Left lung (tissue), 10 donors: ENCODE data around the gene FTO. TPM values are rescaled to one million over a fixed set of nuclear protein-coding genes. Genes with fewer than 3 reads are reported as not detected.

ENCODE experiments used
- ATAC-seq: fragments of 200-7000 bp; cut with Tn5 transposase; one replicate; pipeline ENCODE4 v1.9.1; 2020; ENCODE audit warnings: moderate library complexity
- DNase-seq, 4 donors: peaks; one replicate each; pipeline ENCODE4 v3.0.0-alpha.2; 2013 to 2020
- H3K27ac ChIP-seq, 2 donors: fragments of 200-600 bp; sonication (generic) in 1 of 2; one replicate each; pipeline versions ENCODE4 v1.5.0 to v1.8.0; 2020 to 2021
- H3K27me3 ChIP-seq, 2 donors: fragments of 200-600 bp; sonication (generic) in 1 of 2; one replicate each; pipeline versions ENCODE4 v1.5.0 to v1.8.0; 2020 to 2021
- H3K36me3 ChIP-seq, 2 donors: fragments of 200-600 bp; sonication (generic) in 1 of 2; one replicate each; pipeline versions ENCODE4 v1.5.0 to v1.8.0; 2020 to 2021
- H3K4me1 ChIP-seq, 2 donors: fragments of 200-600 bp; one replicate each; pipeline ENCODE4 v1.8.0; 2021
- H3K4me3 ChIP-seq, 2 donors: fragments of 200-600 bp; sonication (generic) in 1 of 2; one replicate each; pipeline versions ENCODE4 v1.5.0 to v1.8.0; 2020 to 2021; ENCODE audit warnings: mild to moderate bottlenecking in 1 of 2
- H3K9me3 ChIP-seq, 2 donors: fragments of 200-600 bp; sonication (generic) in 1 of 2; one replicate each; pipeline versions ENCODE4 v1.5.0 to v1.8.0; 2020 to 2021
- CTCF ChIP-seq, 2 donors: fragments of 200-600 bp; sonication (generic) in 1 of 2; IDR thresholded peaks; one replicate each; pipeline versions ENCODE4 v1.5.0 to v1.8.0; 2021; ENCODE audit warnings: antibody characterized with exemption in 2 of 2
- intact Hi-C, 2 donors: fragments of 100-400 bp; cut with DNase I; formaldehyde crosslinking; loops; one replicate each; pipeline versions ENCODE4 v1.11.2 to v1.14.2; 2022
- polyA plus RNA-seq, 6 donors: library from polyadenylated mRNA; unstranded; fragments of 120-200 nt; gene quantifications; one replicate each; pipeline ENCODE4 v1.2.1, GENCODE V29; 2013; ENCODE audit not compliant: insufficient read length in 6 of 6
- total RNA-seq, 2 donors: library from RNA; stranded (reverse); fragmentation: NEBNext Ultra II Directional; extraction: Animal tissue kit (Norgen Biotek cat#: 25700); gene quantifications; one replicate each; pipeline ENCODE4 v1.2.1, GENCODE V29; 2021
- donor health status: DM: no; HTN: yes; CAD: no.
- donor health status: DM: no; HTN: no; CAD: no.

Gene FTO
- total and polyA plus RNA-seq, 8 donors = 69.0 to 99.6 (median 90.7) TPM

GRCh38 chr16:53949715-53950410, 245.9 kb downstream of the FTO start:
- no peak overlapping the region for H3K27ac ChIP-seq
- H3K36me3 ChIP-seq = no peaks in the 10 kb centered on the region
- H3K9me3 ChIP-seq = no peaks in the 10 kb centered on the region
- DNase-seq = no peak
- intact Hi-C loops = no loop called here
- ATAC-seq = no peak
- no peaks in the 10 kb centered on the region for H3K27me3 ChIP-seq
- H3K4me1 ChIP-seq = peaks cover 0 to 23% of the 10 kb centered on the region in 2 donors
- no peak for TF ChIP-seq CTCF (IDR thresholded peaks at IDR 0.05)
- H3K4me3 ChIP-seq = no peak overlapping the region

GRCh38 chr16:53950677-53951076, 246.7 kb downstream of the FTO start:
- no peak for TF ChIP-seq CTCF (IDR thresholded peaks at IDR 0.05)
- Histone ChIP-seq H3K4me1 (peaks cover 0 to 23% of the 10 kb centered on the region in 2 donors), H3K27ac (no peak overlapping the region), H3K27me3 (no peaks in the 10 kb centered on the region), H3K4me3 (no peak overlapping the region), H3K36me3 (no peaks in the 10 kb centered on the region), H3K9me3 (no peaks in the 10 kb centered on the region)
- intact Hi-C loops = no loop called here
- ATAC-seq (peak; percentile 73), DNase-seq (no peak)

- Histone ChIP-seq H3K27ac (peak overlapping the region in 1 of 2 donors; percentile 5), H3K4me3 (no peak overlapping the region), H3K36me3 (no peaks in the 10 kb centered on the region), H3K4me1 (peaks cover 0 to 13% of the 10 kb centered on the region in 2 donors), H3K27me3 (no peaks in the 10 kb centered on the region), H3K9me3 (no peaks in the 10 kb centered on the region)
- intact Hi-C loops = no loop called here
- ATAC-seq (peak; percentile 74), DNase-seq (no peak)
- TF ChIP-seq CTCF (IDR thresholded peaks at IDR 0.05) = no peak
These were observed 248.6 kb downstream of the FTO start for GRCh38 chr16:53952215-53953208.

- H3K27me3 ChIP-seq = no peaks in the 10 kb centered on the region
- no peak overlapping the region for H3K4me3 ChIP-seq
- intact Hi-C loops = no loop called here
- H3K36me3 ChIP-seq = no peaks in the 10 kb centered on the region
- H3K9me3 ChIP-seq = no peaks in the 10 kb centered on the region
- TF ChIP-seq CTCF (IDR thresholded peaks at IDR 0.05) = no peak
- DNase-seq (no peak), ATAC-seq (no peak)
- no peak overlapping the region for H3K27ac ChIP-seq
- H3K4me1 ChIP-seq = peaks cover 0 to 13% of the 10 kb centered on the region in 2 donors
These were observed 249.4 kb downstream of the FTO start for GRCh38 chr16:53953336-53953735.
